GM12872 (cell line): ENCODE results near the gene AUTS2.

Experiments used
- TF ChIP-seq, protein P1 (sequence below): IDR thresholded peaks from 3 replicates; pipeline ENCODE4 v1.5.1; 2011; ENCODE audit warnings: low read depth, mild to moderate bottlenecking, low read length, moderate library complexity; ENCODE audit not compliant: insufficient read depth

AUTS2 gene

DNA sequence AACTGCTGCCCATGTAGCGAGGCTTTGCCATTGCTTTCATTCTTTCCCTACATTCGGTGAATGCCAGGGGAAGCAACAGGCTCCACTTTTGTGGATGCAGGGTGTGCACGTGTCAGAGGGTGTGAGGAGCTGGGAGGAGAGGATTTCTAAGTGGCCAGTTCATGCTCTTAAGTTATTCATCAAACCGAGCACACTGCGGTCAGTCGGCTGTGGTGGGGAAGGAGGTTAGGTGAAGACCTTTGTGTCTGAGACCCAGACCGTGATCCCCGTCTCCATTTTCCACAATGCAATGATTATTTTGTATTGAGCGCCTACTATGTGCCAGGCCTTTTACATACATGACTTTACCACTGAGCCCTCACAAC, 1095.0 kb downstream of the AUTS2 start:
- TF ChIP-seq, protein P1, sequence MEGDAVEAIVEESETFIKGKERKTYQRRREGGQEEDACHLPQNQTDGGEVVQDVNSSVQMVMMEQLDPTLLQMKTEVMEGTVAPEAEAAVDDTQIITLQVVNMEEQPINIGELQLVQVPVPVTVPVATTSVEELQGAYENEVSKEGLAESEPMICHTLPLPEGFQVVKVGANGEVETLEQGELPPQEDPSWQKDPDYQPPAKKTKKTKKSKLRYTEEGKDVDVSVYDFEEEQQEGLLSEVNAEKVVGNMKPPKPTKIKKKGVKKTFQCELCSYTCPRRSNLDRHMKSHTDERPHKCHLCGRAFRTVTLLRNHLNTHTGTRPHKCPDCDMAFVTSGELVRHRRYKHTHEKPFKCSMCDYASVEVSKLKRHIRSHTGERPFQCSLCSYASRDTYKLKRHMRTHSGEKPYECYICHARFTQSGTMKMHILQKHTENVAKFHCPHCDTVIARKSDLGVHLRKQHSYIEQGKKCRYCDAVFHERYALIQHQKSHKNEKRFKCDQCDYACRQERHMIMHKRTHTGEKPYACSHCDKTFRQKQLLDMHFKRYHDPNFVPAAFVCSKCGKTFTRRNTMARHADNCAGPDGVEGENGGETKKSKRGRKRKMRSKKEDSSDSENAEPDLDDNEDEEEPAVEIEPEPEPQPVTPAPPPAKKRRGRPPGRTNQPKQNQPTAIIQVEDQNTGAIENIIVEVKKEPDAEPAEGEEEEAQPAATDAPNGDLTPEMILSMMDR = no peak

DNA sequence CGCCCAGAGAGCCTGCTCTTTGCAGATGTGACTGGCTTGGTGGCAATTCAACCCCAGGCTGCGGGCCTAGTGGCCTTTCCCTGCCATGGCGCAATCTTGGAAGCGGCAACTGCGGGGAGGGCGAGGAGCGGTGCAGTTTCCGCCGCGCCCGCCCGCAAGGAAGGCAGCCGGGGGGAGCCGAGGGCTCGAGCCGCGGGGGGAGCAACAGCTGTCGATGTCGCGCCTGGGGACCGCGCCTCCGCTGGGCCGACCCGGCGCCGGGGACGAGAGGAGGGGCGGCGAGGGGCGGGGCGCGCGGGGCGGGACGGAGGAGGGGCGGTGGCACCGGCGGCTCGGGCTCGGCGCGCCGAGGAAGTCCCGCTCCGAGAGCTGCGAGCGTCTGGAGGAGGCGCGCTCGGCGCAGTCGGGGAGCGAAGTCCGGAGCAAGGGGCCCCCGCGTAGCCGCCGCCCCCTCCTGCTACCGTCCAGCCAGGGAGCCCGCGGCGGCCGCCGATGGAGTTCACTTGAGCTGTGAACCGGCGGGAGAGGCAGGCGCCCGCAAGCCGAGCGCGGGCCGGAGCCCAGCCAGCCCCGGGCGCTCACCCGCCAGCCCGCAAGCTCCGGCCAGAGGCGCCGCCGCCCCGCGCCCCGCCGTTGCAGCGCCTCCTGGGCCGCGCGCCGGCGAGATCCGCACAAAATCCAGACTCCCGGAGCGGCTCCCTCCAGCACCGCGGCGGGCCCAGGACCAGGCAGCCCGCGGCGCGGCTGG, 1095.6 kb downstream of the AUTS2 start:
- TF ChIP-seq, protein P1 = no peak

DNA sequence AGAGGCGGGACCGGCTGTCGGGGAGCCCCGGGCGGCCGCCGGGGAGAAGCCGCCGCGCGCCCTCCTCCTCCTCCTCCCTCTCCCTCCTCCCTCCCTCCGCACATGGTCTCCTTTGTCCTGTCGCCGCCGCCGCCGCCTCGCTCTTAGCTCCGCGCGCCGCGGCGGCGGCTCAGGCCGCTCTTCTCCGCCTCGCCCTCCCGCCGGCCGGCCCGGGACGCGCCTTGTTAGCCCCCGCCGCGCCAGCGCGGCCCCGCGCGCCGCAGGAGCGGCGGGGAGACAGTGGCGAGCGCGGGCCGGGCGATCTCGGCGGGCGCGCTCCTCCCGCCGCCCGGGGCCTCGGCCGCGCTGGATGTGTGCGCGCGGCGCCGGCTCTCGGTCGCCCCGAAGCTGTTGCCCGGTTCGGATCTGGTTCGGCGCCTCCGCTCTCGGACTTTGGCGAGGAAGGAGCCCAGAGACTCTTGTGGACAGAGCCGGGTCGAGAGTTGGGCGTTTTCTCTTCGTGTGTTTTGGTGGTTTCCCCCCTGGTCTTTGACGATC, 1096.2 kb downstream of the AUTS2 start:
- TF ChIP-seq, protein P1 = no peak

DNA sequence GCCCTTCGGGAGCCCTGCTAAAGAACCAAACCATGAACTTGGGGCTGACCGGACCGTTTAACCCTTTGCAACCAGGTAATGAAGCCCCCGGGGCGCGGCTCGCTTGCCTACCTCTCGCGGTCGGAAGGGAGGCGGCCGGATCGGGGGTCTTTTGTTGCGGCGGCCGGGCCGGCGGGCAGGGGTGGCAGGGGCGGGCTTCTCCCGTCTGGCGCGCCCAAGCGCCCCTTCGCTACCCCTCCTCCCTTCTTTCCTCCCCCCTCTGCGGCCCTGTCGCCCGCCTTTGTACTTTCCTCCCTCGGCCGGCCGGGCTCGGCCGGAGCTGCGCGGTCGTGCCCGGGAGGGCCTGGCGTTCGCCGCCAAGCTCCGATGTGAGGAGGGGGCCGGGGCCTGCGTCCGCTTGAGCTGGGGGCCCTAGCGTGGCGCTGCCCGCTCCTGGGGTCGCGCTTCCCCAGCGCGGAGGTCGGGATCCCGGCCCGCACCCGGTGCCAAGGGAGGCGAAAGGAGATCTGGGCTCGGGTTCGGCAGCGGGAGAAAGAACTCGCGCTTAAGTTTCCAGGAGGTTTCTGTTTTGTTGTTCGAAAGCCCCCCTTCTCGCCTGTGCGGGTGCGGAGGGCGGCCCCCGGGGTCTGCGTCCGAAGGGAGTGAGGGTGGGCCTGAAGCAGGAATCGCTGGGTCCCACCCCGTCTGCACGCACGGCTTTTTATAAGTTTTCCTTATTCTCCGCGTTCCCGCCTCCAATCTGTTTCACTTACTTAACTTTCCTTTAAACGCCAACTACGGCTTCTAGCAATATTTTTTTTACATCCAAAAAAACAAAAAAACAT, 1096.9 kb downstream of the AUTS2 start:
- TF ChIP-seq, protein P1 = no peak

DNA sequence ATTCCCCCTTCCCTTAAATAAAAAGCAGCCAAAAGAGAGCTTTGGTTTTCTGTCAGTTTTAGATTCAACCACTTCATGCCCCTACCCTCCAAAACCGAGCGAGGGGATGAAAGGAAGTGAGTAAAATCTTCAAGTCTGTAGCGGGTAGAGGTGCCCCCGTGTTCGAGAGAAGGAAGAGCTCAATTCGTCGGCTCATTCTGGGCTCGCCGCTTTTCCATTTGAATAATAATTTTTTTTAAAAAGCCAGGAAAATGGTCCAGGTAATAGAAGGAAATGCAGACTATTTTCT, 1097.5 kb downstream of the AUTS2 start:
- TF ChIP-seq, protein P1 = no peak

DNA sequence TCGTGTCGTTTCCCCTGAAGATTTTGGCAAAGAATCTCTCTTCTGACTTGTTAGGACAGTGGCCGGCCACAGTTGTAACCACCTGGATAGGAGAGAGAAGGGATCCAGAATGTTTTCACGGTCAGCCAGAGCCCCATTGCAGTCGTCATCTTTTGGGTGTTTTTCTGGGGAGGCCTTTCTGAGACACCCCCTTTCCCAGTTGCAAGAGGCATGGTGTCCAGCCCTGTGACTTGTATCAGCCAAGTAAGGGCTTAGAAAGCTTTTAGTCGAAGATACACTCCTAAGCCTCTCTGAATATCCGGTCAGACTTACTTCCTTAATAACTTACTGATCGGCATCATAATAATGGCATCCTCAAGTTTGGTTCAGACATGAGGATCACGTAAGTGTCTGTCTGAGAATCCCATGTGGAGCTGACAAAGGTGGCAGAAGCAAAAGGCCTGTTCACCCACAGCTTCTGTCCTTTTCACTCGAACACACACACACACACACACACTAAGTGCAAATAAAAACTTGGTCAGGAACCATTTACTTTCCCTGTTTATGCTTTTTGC, 1098.0 kb downstream of the AUTS2 start:
- TF ChIP-seq, protein P1 = no peak

DNA sequence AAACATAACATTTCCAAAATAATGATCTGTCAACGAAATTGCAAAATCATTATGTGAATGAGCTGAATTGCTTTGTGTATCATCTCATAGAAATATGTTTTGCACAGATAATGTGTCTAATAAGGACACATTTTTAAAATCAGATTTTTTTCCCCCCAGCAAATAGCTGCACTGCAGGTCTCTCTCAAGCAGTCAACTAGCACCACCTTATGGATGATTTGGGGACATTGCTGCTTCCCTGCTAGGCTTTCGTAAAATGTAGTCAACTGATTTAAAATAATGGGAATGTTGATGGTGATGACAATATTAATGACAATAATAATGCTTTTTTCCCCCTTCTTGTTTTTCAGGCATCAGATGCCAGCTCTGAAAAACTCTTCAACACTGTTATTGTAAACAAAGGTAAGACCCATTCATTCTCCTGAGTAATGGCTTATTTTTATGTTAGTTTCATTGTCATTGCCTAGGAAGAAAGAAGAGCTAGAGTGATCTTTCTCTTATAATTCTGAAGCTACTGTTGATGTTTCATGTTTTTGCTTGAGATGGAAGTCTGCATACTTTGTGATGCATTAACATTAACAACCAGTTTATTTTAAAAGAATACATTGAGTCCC, 1100.1 kb downstream of the AUTS2 start:
- TF ChIP-seq, protein P1 = peak; percentile 66
